Adrenal gland (tissue), 12 donors: Measurements from ENCODE around the gene ACTC1. TPM values are rescaled to one million over a fixed set of nuclear protein-coding genes. Genes with fewer than 3 reads are reported as not detected.
"Not testable (repeated sequence)": the region's sequence is repeated elsewhere in the genome, so short reads cannot be mapped to it uniquely, and the experiment has no call there.

Experiments
- DNase-seq, 7 donors: peaks; one replicate each; pipeline ENCODE4 v3.0.0-alpha.2; 2019 to 2020
- H3K27ac ChIP-seq, 5 donors: fragments of 200-600 bp; sonication (generic) in 4 of 5; 1 replicate in 3 of 5; 2 replicates in 2 of 5; pipeline versions ENCODE4 v1.5.1 to v1.8.0; 2016 to 2020; ENCODE audit warnings: mild to moderate bottlenecking in 1 of 5
- H3K27me3 ChIP-seq: fragments of 200-600 bp; 2 replicates; pipeline ENCODE4 v1.8.0; 2021
- H3K36me3 ChIP-seq, 2 donors: fragments of 200-600 bp; replicated peaks in 1 of 2; 1 replicate in 1 of 2; 2 replicates in 1 of 2; pipeline versions ENCODE4 v1.5.1 to v1.8.0; 2018 to 2022
- H3K4me1 ChIP-seq, 2 donors: fragments of 200-600 bp; replicated peaks in 1 of 2; 1 replicate in 1 of 2; 2 replicates in 1 of 2; pipeline versions ENCODE4 v1.5.1 to v1.8.0; 2018 to 2021
- H3K4me3 ChIP-seq, 4 donors: fragments of 200-600 bp; sonication (generic) in 3 of 4; one replicate each; pipeline ENCODE4 v1.5.1; 2016 to 2018
- H3K9me3 ChIP-seq, 3 donors: fragments of 200-600 bp; sonication (generic) in 1 of 3; replicated peaks in 1 of 3; 1 replicate in 2 of 3; 2 replicates in 1 of 3; pipeline versions ENCODE4 v1.5.1 to v1.8.0; 2016 to 2021
- POLR2A ChIP-seq, 2 donors: fragments of 450-650 bp; IDR thresholded peaks; one replicate each; pipeline ENCODE4 v1.6.1; 2017; ENCODE audit warnings: antibody characterized with exemption in 2 of 2, mild to moderate bottlenecking in 2 of 2, moderate library complexity in 1 of 2
- WGBS, 4 donors: extraction: QIAGEN DNeasy Blood & Tissue Kit in 2 of 4; methylation state at CpG; one replicate each; pipeline versions ENCODE4 v1.1.5 to v1.1.7; 2013 to 2017; 5-methylcytosine and 5-hydroxymethylcytosine counted together
- intact Hi-C, 2 donors: fragments of 100-400 bp; cut with DNase I; formaldehyde crosslinking; loops; one replicate each; pipeline versions ENCODE4 v1.14.1 to v1.15.0; 2022 to 2023
- polyA plus RNA-seq, 3 donors: library from polyadenylated mRNA; stranded (reverse); fragments of 200-250 nt in 2 of 3; fragments of 350-450 nt in 1 of 3; fragmentation: Illumina TruSeq in 1 of 3; extraction: RNeasy Lipid Tissue Mini Kit (QIAGEN cat#74804) in 1 of 3; gene quantifications; one replicate each; pipeline ENCODE4 v1.2.3, GENCODE V29; 2013 to 2014
- total RNA-seq, 9 donors: library from RNA; depleted of rRNA in 4 of 9; stranded (reverse); fragments of >200 nt in 4 of 9; fragments of 120-200 nt in 1 of 9; fragmentation: NEBNext Ultra II Directional in 1 of 9; extraction: Animal tissue kit (Norgen Biotek cat#: 25700) in 1 of 9; gene quantifications; one replicate each; pipeline versions ENCODE4 v1.1.0 to v1.2.4, GENCODE V29; 2013 to 2023
- TF ChIP-seq, protein P1 (sequence below), 6 experiments: fragments of 450-650 bp in 4 of 6; fragments of 200-600 bp in 2 of 6; sonication (generic) in 1 of 6; IDR thresholded peaks; 1 replicate in 5 of 6; 2 replicates in 1 of 6; pipeline versions ENCODE4 v1.5.1 to v1.8.0; 2016 to 2021; ENCODE audit warnings: antibody characterized with exemption in 6 of 6, mild to moderate bottlenecking in 2 of 6, moderate library complexity in 1 of 6
- donor health status: healthy with polysubstance abuse.
- donor health status: Bipolar disorder and iron deficiency.
- donor health status: DM: yes; HTN: yes; CAD: no.
- donor health status: DM: no; HTN: no; CAD: no.
- donor health status: DM: no; HTN: no; CAD: no.
- donor health status: DM: yes; HTN: yes; CAD: no.

ACTC1 gene
- total and polyA plus RNA-seq, 12 donors = 0.11 to 7.3 (median 0.69) TPM; not detected in 3

- TF ChIP-seq, protein P1, sequence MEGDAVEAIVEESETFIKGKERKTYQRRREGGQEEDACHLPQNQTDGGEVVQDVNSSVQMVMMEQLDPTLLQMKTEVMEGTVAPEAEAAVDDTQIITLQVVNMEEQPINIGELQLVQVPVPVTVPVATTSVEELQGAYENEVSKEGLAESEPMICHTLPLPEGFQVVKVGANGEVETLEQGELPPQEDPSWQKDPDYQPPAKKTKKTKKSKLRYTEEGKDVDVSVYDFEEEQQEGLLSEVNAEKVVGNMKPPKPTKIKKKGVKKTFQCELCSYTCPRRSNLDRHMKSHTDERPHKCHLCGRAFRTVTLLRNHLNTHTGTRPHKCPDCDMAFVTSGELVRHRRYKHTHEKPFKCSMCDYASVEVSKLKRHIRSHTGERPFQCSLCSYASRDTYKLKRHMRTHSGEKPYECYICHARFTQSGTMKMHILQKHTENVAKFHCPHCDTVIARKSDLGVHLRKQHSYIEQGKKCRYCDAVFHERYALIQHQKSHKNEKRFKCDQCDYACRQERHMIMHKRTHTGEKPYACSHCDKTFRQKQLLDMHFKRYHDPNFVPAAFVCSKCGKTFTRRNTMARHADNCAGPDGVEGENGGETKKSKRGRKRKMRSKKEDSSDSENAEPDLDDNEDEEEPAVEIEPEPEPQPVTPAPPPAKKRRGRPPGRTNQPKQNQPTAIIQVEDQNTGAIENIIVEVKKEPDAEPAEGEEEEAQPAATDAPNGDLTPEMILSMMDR (IDR thresholded peaks at IDR 0.05) = no peak
- TF ChIP-seq POLR2A (IDR thresholded peaks at IDR 0.05) = no peak
- WGBS, 4 donors = 78 to 86% (median 80%) methylated on average over 5 of the region's 5 CpGs
- H3K27me3 ChIP-seq = no peaks in the 10 kb centered on the region
- intact Hi-C loops = no loop called here
- no peak overlapping the region for H3K27ac ChIP-seq
- H3K4me3 ChIP-seq = no peak overlapping the region
- no peaks in the 10 kb centered on the region for H3K4me1 ChIP-seq
- H3K9me3 ChIP-seq = no peaks in the 10 kb centered on the region
- no peaks in the 10 kb centered on the region for H3K36me3 ChIP-seq
- DNase-seq = no peak
Observed at GRCh38 chr15:34810443-34811129, 15.2 kb upstream of the ACTC1 start.

- no peaks in the 10 kb centered on the region for H3K9me3 ChIP-seq
- no peak overlapping the region for H3K27ac ChIP-seq
- intact Hi-C loops = no loop called here
- DNase-seq = no peak
- H3K4me1 ChIP-seq = no peaks in the 10 kb centered on the region
- 64 to 72% (median 68%) methylated on average over 3 of the region's 3 CpGs for WGBS, 4 donors
- H3K27me3 ChIP-seq = no peaks in the 10 kb centered on the region
- no peak overlapping the region for H3K4me3 ChIP-seq
- H3K36me3 ChIP-seq = no peaks in the 10 kb centered on the region
- TF ChIP-seq, protein P1 (IDR thresholded peaks at IDR 0.05) = no peak
- no peak for TF ChIP-seq POLR2A (IDR thresholded peaks at IDR 0.05)
Observed at GRCh38 chr15:34809186-34809585, 13.8 kb upstream of the ACTC1 start.

- no peaks in the 10 kb centered on the region for H3K4me1 ChIP-seq
- DNase-seq = no peak
- 78 to 85% (median 82%) methylated on average over 3 of the region's 3 CpGs for WGBS, 4 donors
- intact Hi-C loops = no loop called here
- H3K27ac ChIP-seq = no peak overlapping the region
- no peaks in the 10 kb centered on the region for H3K27me3 ChIP-seq
- TF ChIP-seq POLR2A (IDR thresholded peaks at IDR 0.05) = no peak
- TF ChIP-seq, protein P1 (IDR thresholded peaks at IDR 0.05) = no peak
- no peaks in the 10 kb centered on the region for H3K36me3 ChIP-seq
- no peak overlapping the region for H3K4me3 ChIP-seq
- H3K9me3 ChIP-seq = no peaks in the 10 kb centered on the region
Observed at GRCh38 chr15:34808016-34808415, 12.7 kb upstream of the ACTC1 start.

DNA sequence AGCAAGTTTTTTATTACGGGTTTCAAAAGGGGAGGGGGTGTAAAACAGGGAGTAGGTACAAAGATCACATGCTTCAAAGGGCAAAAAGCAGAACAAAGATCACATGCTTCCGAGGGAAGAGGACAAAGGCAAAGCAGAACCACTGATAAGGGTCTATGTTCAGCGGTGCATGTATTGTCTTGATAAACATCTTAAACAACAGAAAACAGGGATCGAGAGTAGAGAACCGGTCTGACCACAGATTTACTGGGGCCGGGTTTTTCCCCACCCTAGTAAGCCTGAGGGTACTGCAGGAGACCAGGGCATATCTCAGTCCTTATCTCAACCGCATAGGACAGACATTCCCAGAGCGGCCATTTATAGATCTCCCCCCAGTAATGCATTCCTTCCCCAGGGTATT is 11.9 kb upstream of the ACTC1 start:
- H3K4me3 ChIP-seq, DNase-seq, intact Hi-C loops, H3K9me3 ChIP-seq, H3K27me3 ChIP-seq, H3K27ac ChIP-seq, H3K36me3 ChIP-seq, H3K4me1 ChIP-seq: not testable (repeated sequence)
- 72 to 85% (median 82%) methylated on average over 8 of the region's 8 CpGs for WGBS, 4 donors

DNA sequence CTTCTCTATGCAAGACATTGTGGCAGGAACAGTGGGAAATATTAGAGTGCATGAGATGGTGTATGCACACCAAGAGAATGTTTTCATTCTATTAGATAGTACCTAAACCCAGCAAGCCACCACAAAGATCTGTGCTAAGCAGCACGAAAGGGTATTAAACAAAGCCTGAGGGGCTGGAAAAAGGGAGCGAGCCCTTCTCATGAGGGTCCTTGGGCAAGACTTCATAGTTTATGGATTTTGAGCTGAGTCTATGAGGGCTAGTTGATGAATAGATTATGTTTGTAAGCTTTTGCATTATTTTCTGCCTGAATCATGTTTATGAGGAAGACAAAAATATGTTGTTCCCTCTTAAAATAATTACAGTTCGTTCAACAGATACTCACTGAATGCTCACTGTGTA is 9.4 kb upstream of the ACTC1 start:
- intact Hi-C loops = no loop called here
- no peak overlapping the region for H3K27ac ChIP-seq

More for the DNA sequence above, 9.4 kb upstream of the ACTC1 start:
- 69 to 76% (median 73%) methylated on average over 3 of the region's 3 CpGs for WGBS, 4 donors
- H3K27me3 ChIP-seq = no peaks in the 10 kb centered on the region
- no peak for DNase-seq
- H3K4me3 ChIP-seq = no peak overlapping the region
- no peaks in the 10 kb centered on the region for H3K4me1 ChIP-seq
- no peaks in the 10 kb centered on the region for H3K9me3 ChIP-seq
- no peaks in the 10 kb centered on the region for H3K36me3 ChIP-seq
- no peak for TF ChIP-seq POLR2A (IDR thresholded peaks at IDR 0.05)
- TF ChIP-seq, protein P1 (IDR thresholded peaks at IDR 0.05) = no peak
